GM12891 (cell line): ENCODE measurements around the gene CMSS1.

Source experiments
- POLR2A ChIP-seq: IDR thresholded peaks from 2 replicates; pipeline ENCODE4 v1.6.1; 2011; ENCODE audit warnings: low read depth, low read length, control low read depth
- POLR2AphosphoS5 ChIP-seq: IDR thresholded peaks from 2 replicates; pipeline ENCODE4 v1.6.1; 2011; ENCODE audit warnings: low read depth, low read length, control low read depth
- TAF1 ChIP-seq: IDR thresholded peaks from 2 replicates; pipeline ENCODE4 v1.6.1; 2011; ENCODE audit warnings: low read depth, low read length, control low read depth

DNA sequence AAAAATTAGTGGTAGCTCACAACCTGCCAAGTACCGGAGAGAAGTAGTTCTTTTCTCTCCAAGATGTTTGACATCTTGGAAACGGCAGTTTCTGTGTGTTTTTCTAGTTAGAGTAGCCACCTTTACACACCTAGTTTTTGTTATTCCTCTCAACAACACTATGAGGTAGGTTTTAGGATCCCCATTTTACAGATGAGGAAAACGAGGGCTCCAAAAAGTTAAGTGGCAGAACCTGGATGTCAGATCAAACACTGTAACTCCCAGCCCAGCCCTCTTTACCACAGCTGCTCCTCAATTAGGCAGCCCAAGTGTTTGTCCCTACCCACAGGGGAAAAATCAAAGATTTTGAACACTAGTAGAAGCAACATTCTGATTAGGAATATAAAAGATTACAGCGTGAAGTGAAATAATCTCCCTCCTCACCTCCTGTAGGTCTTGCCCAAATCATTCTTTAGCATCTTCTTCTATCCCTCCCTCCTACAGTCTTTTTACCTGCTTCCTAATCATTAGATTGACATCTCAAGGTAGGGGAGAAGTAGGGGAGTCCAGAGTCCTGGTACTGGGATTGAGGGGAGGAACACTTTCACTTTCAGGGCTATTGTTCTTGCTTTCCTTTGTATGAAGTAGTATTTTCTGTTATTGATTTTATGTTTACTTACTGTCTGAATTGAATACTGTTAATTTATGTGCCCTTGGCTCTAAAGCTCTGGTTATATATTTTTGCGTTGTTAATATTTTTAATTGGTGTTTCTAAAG is 142.6 kb downstream of the CMSS1 start:
- TF ChIP-seq POLR2AphosphoS5 = no peak
- TF ChIP-seq TAF1 = no peak
- TF ChIP-seq POLR2A = no peak
